Right atrium auricular region (tissue), 2 donors: ENCODE data around the gene REPIN1. TPM values are rescaled to one million over a fixed set of nuclear protein-coding genes. Genes with fewer than 3 reads are reported as not detected.

ENCODE experiments used
- DNase-seq: peaks from one replicate; pipeline ENCODE4 v3.0.0-alpha.2; 2019; ENCODE audit warnings: low spot score
- H3K27ac ChIP-seq, 2 donors: fragments of 200-600 bp; sonication (generic); 1 replicate in 1 of 2; 2 replicates in 1 of 2; pipeline ENCODE4 v1.5.1; 2016 to 2019
- H3K27me3 ChIP-seq, 2 donors: fragments of 200-600 bp; sonication (generic); one replicate each; pipeline versions ENCODE4 v1.5.1 to v1.6.0; 2017 to 2019
- H3K36me3 ChIP-seq: fragments of 200-600 bp; sonication (generic); one replicate; pipeline ENCODE4 v1.5.1; 2016
- H3K4me1 ChIP-seq, 2 donors: fragments of 200-600 bp; sonication (generic); one replicate each; pipeline versions ENCODE4 v1.5.1 to v1.6.0; 2017 to 2019
- H3K4me3 ChIP-seq, 2 donors: fragments of 200-600 bp; sonication (generic); 1 replicate in 1 of 2; 2 replicates in 1 of 2; pipeline ENCODE4 v1.5.1; 2017 to 2019; ENCODE audit warnings: mild to moderate bottlenecking in 1 of 2, moderate library complexity in 1 of 2
- H3K9me3 ChIP-seq, 2 donors: fragments of 200-600 bp; sonication (generic); one replicate each; pipeline ENCODE4 v1.5.1; 2019
- CTCF ChIP-seq, 2 donors: fragments of 200-600 bp; sonication (generic); IDR thresholded peaks; one replicate each; pipeline ENCODE4 v1.5.1; 2019; ENCODE audit warnings: antibody characterized with exemption in 2 of 2
- total RNA-seq, 2 donors: library from RNA; depleted of rRNA; stranded (reverse); fragments of >200 nt; gene quantifications; one replicate each; pipeline ENCODE4 v1.1.0, GENCODE V29; 2016

The REPIN1 gene
- total RNA-seq, 2 donors from 2014 or later = 100.0 to 110 TPM

- Histone ChIP-seq H3K27ac (no peak overlapping the region), H3K4me1 (peaks cover 0 to 25% of the 10 kb centered on the region in 2 donors)
Observed at GRCh38 chr7:150324373-150324961, 44.2 kb upstream of the REPIN1 start.

GRCh38 chr7:150325110-150325611 lies 43.5 kb upstream of the REPIN1 start:
- no peak overlapping the region for H3K4me3 ChIP-seq
- H3K4me1 ChIP-seq = peaks cover 0 to 25% of the 10 kb centered on the region in 2 donors
- no peaks in the 10 kb centered on the region for H3K27me3 ChIP-seq
- H3K9me3 ChIP-seq = no peaks in the 10 kb centered on the region
- DNase-seq = no peak
- H3K36me3 ChIP-seq = no peaks in the 10 kb centered on the region
- TF ChIP-seq CTCF (IDR thresholded peaks at IDR 0.05) = no peak
- no peak overlapping the region for H3K27ac ChIP-seq

More at GRCh38 chr7:150324373-150324961, 44.2 kb upstream of the REPIN1 start:
- Histone ChIP-seq H3K9me3 (no peaks in the 10 kb centered on the region), H3K4me3 (no peak overlapping the region), H3K27me3 (no peaks in the 10 kb centered on the region), H3K36me3 (no peaks in the 10 kb centered on the region)
- DNase-seq = no peak
- TF ChIP-seq CTCF (IDR thresholded peaks at IDR 0.05) = no peak

- Histone ChIP-seq H3K4me1 (peaks cover 0 to 25% of the 10 kb centered on the region in 2 donors), H3K27ac (no peak overlapping the region), H3K4me3 (no peak overlapping the region), H3K27me3 (no peaks in the 10 kb centered on the region), H3K9me3 (no peaks in the 10 kb centered on the region), H3K36me3 (no peaks in the 10 kb centered on the region)
- no peak for DNase-seq
- TF ChIP-seq CTCF (IDR thresholded peaks at IDR 0.05) = no peak
Observed at GRCh38 chr7:150325901-150326300, 42.7 kb upstream of the REPIN1 start.

DNA sequence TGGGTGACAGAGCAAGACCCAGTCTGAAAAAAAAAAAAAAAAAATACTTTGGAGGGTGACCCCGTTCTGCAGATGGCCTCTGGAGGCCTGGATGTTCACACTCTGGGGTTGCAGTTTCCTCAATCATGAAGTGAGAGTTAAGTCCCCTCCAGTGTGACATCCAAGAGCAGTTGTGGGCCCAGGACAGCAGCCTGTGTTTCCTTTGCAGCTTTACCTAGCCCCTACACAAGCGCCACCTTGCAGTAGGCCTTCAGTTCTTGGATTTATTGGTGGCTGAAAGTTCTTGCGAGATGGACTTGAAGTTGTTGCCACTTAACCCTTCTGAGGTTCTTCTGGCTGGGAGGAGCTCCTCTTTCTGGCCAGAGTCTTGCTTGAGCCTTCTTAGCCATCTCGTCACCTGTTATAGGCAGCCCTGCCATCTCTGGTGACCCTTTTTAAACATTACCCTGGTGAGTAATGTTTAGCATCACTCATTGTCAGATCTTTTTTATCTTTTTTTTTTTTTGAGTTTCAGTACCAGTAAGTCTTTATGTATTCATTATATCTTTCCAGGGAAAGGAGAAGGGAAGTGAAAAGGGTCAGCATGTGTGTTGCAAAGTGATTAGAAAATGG lies 41.9 kb upstream of the REPIN1 start:
- Histone ChIP-seq H3K4me1 (peaks cover 0 to 25% of the 10 kb centered on the region in 2 donors), H3K27ac (no peak overlapping the region), H3K36me3 (no peaks in the 10 kb centered on the region), H3K27me3 (no peaks in the 10 kb centered on the region), H3K4me3 (no peak overlapping the region), H3K9me3 (no peaks in the 10 kb centered on the region)
- DNase-seq = no peak
- TF ChIP-seq CTCF (IDR thresholded peaks at IDR 0.05) = no peak

DNA sequence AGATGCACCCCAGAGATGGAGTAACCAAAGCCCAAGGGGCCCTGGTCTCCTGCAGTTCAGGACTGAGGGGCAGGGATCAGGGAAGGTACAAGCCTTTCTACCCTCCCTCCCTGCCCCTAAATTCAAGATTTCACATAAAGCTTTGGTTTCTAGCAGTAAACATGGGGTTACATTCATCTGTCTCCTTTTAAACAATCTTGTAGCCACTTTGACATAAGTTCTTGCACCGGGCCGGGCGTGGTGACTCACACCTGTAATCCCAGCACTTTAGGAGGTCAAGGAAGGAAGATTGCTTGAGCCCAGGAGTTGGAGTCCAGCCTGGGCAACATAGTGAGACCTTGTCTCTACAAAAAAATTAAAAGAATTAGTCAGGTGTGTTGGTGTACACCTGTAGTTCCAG lies 41.3 kb upstream of the REPIN1 start:
- H3K27ac ChIP-seq = no peak overlapping the region
- DNase-seq = no peak
- no peaks in the 10 kb centered on the region for H3K27me3 ChIP-seq
- no peaks in the 10 kb centered on the region for H3K36me3 ChIP-seq
- no peak for TF ChIP-seq CTCF (IDR thresholded peaks at IDR 0.05)
- no peaks in the 10 kb centered on the region for H3K9me3 ChIP-seq
- no peak overlapping the region for H3K4me3 ChIP-seq
- peaks cover 0 to 20% of the 10 kb centered on the region in 2 donors for H3K4me1 ChIP-seq
